Heart left ventricle (tissue), 13 donors: ENCODE results near the gene SLC25A3.

ENCODE experiments used
- CTCF ChIP-seq, 12 donors: fragments of 200-600 bp; sonication (generic) in 4 of 12; IDR thresholded peaks; one replicate each; pipeline versions ENCODE4 v1.5.0 to v1.8.0; 2018 to 2022; ENCODE audit warnings: antibody characterized with exemption in 12 of 12, mild to moderate bottlenecking in 5 of 12
- POLR2A ChIP-seq, 2 donors: fragments of 450-650 bp; IDR thresholded peaks; one replicate each; pipeline ENCODE4 v1.6.1; 2017; ENCODE audit warnings: antibody characterized with exemption in 2 of 2, mild to moderate bottlenecking in 2 of 2, moderate library complexity in 2 of 2
- donor health status: ischemic (EF 13 %, LVEDD 7.1; RV severe dilation, severe dysfunction).
- donor health status: DM: no; HTN: yes; CAD: no.
- donor health status: DM: no; HTN: no; CAD: no.
- donor health status: ischemic (EF 25% LVEDD 6.9; RV normal size, moderate dysfunction).
- donor health status: ischemic (EF 25% LVEDD 5.7; RV mildly dilated, moderate dysfunction).
- donor health status: ischemic (EF 35%, LVEDD 5.7; RV mildly dilated, moderate dysfunction).
- donor health status: nonischemic (EF 11% LVEDD 7.7; RV severe dilation, severe dysfunction).
- donor health status: DM: yes; HTN: yes; CAD: no.
- donor health status: PGD.
- donor health status: ischemic (EF 29% LVEDD 5.4; RV normal size, mild dysfunction).
- donor health status: nonischemic (EF 23%, LVEDD 6.1; RV moderate dilation, normal function).

- TF ChIP-seq CTCF (IDR thresholded peaks at IDR 0.05) (no peak), POLR2A (IDR thresholded peaks at IDR 0.05) (no peak)
Observed at GRCh38 chr12:98561846-98562245, 31.6 kb upstream of the SLC25A3 start.
